Measurements from ENCODE around the gene SDC4. TPM values are rescaled to one million over a fixed set of nuclear protein-coding genes. Genes with fewer than 3 reads are reported as not detected.
A peak's percentile ranks its signal among the peaks of the same experiment; 100 is the strongest.

Gene SDC4
- total RNA-seq, 1 experiment from 2014 or later, result 242 TPM

- Histone ChIP-seq H3K9me3 (no peaks in the 10 kb centered on the region), H3K27me3 (replicated peaks; ENCODE audit: control insufficient read depth, insufficient read depth, low read length) (no peaks in the 10 kb centered on the region), H3K36me3 (ENCODE audit: control insufficient read depth, insufficient read depth, low read length) (peaks cover 8% of the 10 kb centered on the region), H3K4me1 (peaks cover 8% of the 10 kb centered on the region; the same call in 1 of the 2 replicates), H3K4me3 (ENCODE audit: low read depth, low read length) (no peak overlapping the region)
- H3K27me3 Mint-ChIP-seq (ENCODE audit: insufficient read depth, unreplicated experiment), result no peaks in the 10 kb centered on the region
- no peaks in the 10 kb centered on the region for H3K9me3 Mint-ChIP-seq (ENCODE audit: unreplicated experiment)
- ChIA-PET CTCF (interaction anchor here (0.6 to 7.4 kb wide), 46 partner anchors 9 to 448 kb away, joined by 3 to 278 read pairs (median 6); partner anchors contain the start of genes PIGT, SYS1, WFDC10A and WFDC2), POLR2A (interaction anchor here (0.5 to 1.5 kb wide), 13 partner anchors 19 to 448 kb away, joined by 3 to 21 read pairs (median 7); partner anchors contain the start of genes PIGT and SYS1)
- TF ChIP-seq, protein P1, sequence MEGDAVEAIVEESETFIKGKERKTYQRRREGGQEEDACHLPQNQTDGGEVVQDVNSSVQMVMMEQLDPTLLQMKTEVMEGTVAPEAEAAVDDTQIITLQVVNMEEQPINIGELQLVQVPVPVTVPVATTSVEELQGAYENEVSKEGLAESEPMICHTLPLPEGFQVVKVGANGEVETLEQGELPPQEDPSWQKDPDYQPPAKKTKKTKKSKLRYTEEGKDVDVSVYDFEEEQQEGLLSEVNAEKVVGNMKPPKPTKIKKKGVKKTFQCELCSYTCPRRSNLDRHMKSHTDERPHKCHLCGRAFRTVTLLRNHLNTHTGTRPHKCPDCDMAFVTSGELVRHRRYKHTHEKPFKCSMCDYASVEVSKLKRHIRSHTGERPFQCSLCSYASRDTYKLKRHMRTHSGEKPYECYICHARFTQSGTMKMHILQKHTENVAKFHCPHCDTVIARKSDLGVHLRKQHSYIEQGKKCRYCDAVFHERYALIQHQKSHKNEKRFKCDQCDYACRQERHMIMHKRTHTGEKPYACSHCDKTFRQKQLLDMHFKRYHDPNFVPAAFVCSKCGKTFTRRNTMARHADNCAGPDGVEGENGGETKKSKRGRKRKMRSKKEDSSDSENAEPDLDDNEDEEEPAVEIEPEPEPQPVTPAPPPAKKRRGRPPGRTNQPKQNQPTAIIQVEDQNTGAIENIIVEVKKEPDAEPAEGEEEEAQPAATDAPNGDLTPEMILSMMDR (IDR thresholded peaks at IDR 0.05; ENCODE audit: insufficient read depth in 1 of 2, low read depth in 1 of 2, low read length in 1 of 2, severe bottlenecking in 1 of 2, unreplicated experiment in 1 of 2), result peak; percentile 55 to 79
- H3K27ac Mint-ChIP-seq (ENCODE audit: unreplicated experiment), result peak overlapping the region; percentile 3
- intact Hi-C loops (cut with micrococcal nuclease; ENCODE audit: unreplicated experiment), result loop anchor here (1.0 kb wide), 6 partner anchors 20 to 448 kb away; partner anchors contain the start of genes PIGT and SYS1
- no peak overlapping the region for H3K4me3 Mint-ChIP-seq (ENCODE audit: unreplicated experiment)
- BruUV-seq (replicated peaks), result no TSS peak
- DNase-seq, result peak; percentile 84 to 86
- H3K36me3 Mint-ChIP-seq (ENCODE audit: insufficient read depth, unreplicated experiment), result peaks cover 45% of the 10 kb centered on the region
- no peaks in the 10 kb centered on the region for H3K4me1 Mint-ChIP-seq (ENCODE audit: low read depth, unreplicated experiment)
Measured at GRCh38 chr20:45322952-45323383, 25.3 kb downstream of the SDC4 start.

DNA sequence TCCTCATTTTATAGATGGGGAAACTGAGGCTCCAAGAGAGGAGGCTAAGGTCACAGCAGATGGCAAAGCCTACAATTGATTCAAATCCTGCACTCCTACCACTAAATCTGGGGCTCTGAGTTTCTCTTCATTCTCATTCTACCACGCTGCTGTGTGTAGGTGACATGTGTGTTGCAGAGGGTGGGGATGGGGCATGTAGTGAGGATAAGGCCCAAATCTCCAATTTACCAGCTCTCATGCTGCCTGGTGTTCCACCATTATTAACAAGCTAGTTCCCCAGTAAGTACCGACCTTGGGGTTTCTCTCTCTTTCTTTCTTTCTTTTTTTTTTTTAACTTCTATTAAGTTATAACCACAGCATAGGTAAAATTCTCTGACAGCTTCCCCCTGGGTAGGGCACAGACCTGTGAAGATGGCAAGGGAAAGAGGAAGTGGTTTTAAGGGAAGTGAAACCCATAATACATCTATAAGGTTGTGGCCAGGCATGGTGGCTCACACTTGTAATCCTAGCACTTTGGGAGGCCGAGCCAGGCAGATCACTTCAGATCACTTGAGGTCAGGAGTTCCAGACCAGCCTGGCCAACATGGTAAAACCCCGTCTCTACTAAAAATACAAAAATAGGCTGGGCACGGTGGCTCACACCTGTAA, 27.2 kb downstream of the SDC4 start:
- no peaks in the 10 kb centered on the region for H3K9me3 Mint-ChIP-seq (ENCODE audit: unreplicated experiment)
- no peaks in the 10 kb centered on the region for H3K36me3 ChIP-seq (ENCODE audit: control insufficient read depth, insufficient read depth, low read length)
- intact Hi-C loops (cut with micrococcal nuclease; ENCODE audit: unreplicated experiment), result no loop called here
- no peaks in the 10 kb centered on the region for H3K9me3 ChIP-seq
- BruUV-seq (replicated peaks), result no TSS peak
- no peak overlapping the region for H3K4me3 ChIP-seq (ENCODE audit: low read depth, low read length)
- TF ChIP-seq, protein P1 (IDR thresholded peaks at IDR 0.05; ENCODE audit: insufficient read depth in 1 of 2, low read depth in 1 of 2, low read length in 1 of 2, severe bottlenecking in 1 of 2, unreplicated experiment in 1 of 2), result no peak
- POLR2A ChIA-PET, result no interaction called here
- CTCF ChIA-PET, result interaction anchor here (0.7 to 7.4 kb wide), 12 partner anchors 9 to 450 kb away, joined by 3 to 278 read pairs (median 4); partner anchors contain the start of gene SYS1
- H3K27ac Mint-ChIP-seq (ENCODE audit: unreplicated experiment), result no peak overlapping the region
- H3K27me3 ChIP-seq (replicated peaks; ENCODE audit: control insufficient read depth, insufficient read depth, low read length), result no peaks in the 10 kb centered on the region
- peaks cover 4% of the 10 kb centered on the region for H3K27me3 Mint-ChIP-seq (ENCODE audit: insufficient read depth, unreplicated experiment)
- H3K36me3 Mint-ChIP-seq (ENCODE audit: insufficient read depth, unreplicated experiment), result peaks cover 26% of the 10 kb centered on the region
- H3K4me1 Mint-ChIP-seq (ENCODE audit: low read depth, unreplicated experiment), result no peaks in the 10 kb centered on the region
- no peak for DNase-seq
- H3K4me3 Mint-ChIP-seq (ENCODE audit: unreplicated experiment), result no peak overlapping the region
- peaks cover 8% of the 10 kb centered on the region; the same call in 1 of the 2 replicates for H3K4me1 ChIP-seq

DNA sequence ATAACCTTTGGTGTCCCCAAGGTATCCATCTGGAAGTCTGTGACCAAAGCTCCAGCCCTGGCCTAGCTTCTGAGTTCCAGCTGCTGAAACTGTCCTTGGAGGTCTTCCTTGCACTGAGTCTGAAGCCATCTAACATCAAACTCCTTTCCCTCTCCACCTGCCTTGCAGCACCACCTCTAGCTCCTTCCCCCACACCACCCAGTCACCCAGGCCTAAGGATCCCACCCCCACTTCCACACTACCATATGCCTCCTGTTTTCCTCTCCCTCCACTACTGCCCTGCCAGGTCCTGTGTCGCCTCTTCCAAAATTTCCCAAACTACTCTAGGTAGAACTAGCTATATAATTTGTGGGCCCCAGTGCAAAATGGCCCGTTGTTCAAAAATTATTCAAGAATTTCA, 29.3 kb downstream of the SDC4 start:
- Histone ChIP-seq H3K27me3 (replicated peaks; ENCODE audit: control insufficient read depth, insufficient read depth, low read length) (no peaks in the 10 kb centered on the region; the same call in 1 of the 2 replicates), H3K36me3 (ENCODE audit: control insufficient read depth, insufficient read depth, low read length) (no peaks in the 10 kb centered on the region), H3K4me3 (ENCODE audit: low read depth, low read length) (no peak overlapping the region), H3K9me3 (no peaks in the 10 kb centered on the region), H3K4me1 (no peaks in the 10 kb centered on the region)
- no TSS peak for BruUV-seq (replicated peaks)
- no peak overlapping the region for H3K4me3 Mint-ChIP-seq (ENCODE audit: unreplicated experiment)
- H3K4me1 Mint-ChIP-seq (ENCODE audit: low read depth, unreplicated experiment), result no peaks in the 10 kb centered on the region
- no peak for DNase-seq
- TF ChIP-seq, protein P1 (IDR thresholded peaks at IDR 0.05; ENCODE audit: insufficient read depth in 1 of 2, low read depth in 1 of 2, low read length in 1 of 2, severe bottlenecking in 1 of 2, unreplicated experiment in 1 of 2), result no peak
- H3K36me3 Mint-ChIP-seq (ENCODE audit: insufficient read depth, unreplicated experiment), result peaks cover 5% of the 10 kb centered on the region
- no peak overlapping the region for H3K27ac Mint-ChIP-seq (ENCODE audit: unreplicated experiment)
- no peaks in the 10 kb centered on the region for H3K9me3 Mint-ChIP-seq (ENCODE audit: unreplicated experiment)
- H3K27me3 Mint-ChIP-seq (ENCODE audit: insufficient read depth, unreplicated experiment), result peaks cover 7% of the 10 kb centered on the region
- POLR2A ChIA-PET, result interaction anchor here (0.6 to 0.7 kb wide), 5 partner anchors 44 to 452 kb away, joined by 3 to 6 read pairs (median 4); partner anchors contain the start of gene WFDC2
- intact Hi-C loops (cut with micrococcal nuclease; ENCODE audit: unreplicated experiment), result loop anchor here (1.0 to 10.0 kb wide), 5 partner anchors 118 to 452 kb away; partner anchors contain the start of gene WFDC10A
- CTCF ChIA-PET, result interaction anchor here (0.6 to 7.4 kb wide), 25 partner anchors 10 to 623 kb away, joined by 3 to 278 read pairs (median 4); partner anchors contain the start of genes MATN4, PIGT, SYS1 and WFDC3

All from Caco-2 (cell line).